GM21360 (cell line): ENCODE data around the gene PNLIP.

Source experiments
- ATAC-seq: cut with Tn5 transposase; IDR thresholded peaks from one replicate; pipeline ENCODE4 v1.9.1; 2021; ENCODE audit warnings: mild to moderate bottlenecking, moderate library complexity; ENCODE audit not compliant: unreplicated experiment

The PNLIP gene

GRCh38 chr10:116567335-116567734, 21.6 kb downstream of the PNLIP start:
- no peak for ATAC-seq

GRCh38 chr10:116574797-116575196, 29.1 kb downstream of the PNLIP start:
- no peak for ATAC-seq

GRCh38 chr10:116587878-116588591, 42.3 kb downstream of the PNLIP start:
- no peak for ATAC-seq

- no peak for ATAC-seq
Measured at GRCh38 chr10:116588995-116589394, 43.3 kb downstream of the PNLIP start.

GRCh38 chr10:116589926-116590325, 44.2 kb downstream of the PNLIP start:
- no peak for ATAC-seq

GRCh38 chr10:116590590-116591444, 45.1 kb downstream of the PNLIP start, which contains the start of gene PNLIPRP1:
PNLIPRP1 (plus strand) TSS chr10:116590959; CDS start chr10:116591130, 171 bp downstream.
- ATAC-seq, result no peak

GRCh38 chr10:116593139-116593740, 47.5 kb downstream of the PNLIP start:
- no peak for ATAC-seq

- ATAC-seq, result no peak
Measured at GRCh38 chr10:116594525-116595035, 48.8 kb downstream of the PNLIP start.

- no peak for ATAC-seq
Measured at GRCh38 chr10:116596062-116596461, 50.3 kb downstream of the PNLIP start.

- no peak for ATAC-seq
Measured at GRCh38 chr10:116597543-116597942, 51.8 kb downstream of the PNLIP start.

GRCh38 chr10:116598329-116598728, 52.6 kb downstream of the PNLIP start:
- ATAC-seq, result no peak

- ATAC-seq, result no peak
Measured at GRCh38 chr10:116599991-116600390, 54.3 kb downstream of the PNLIP start.

- no peak for ATAC-seq
Measured at GRCh38 chr10:116602648-116603400, 57.1 kb downstream of the PNLIP start.

- ATAC-seq, result no peak
Measured at GRCh38 chr10:116606061-116606483, 60.3 kb downstream of the PNLIP start.

- no peak for ATAC-seq
Measured at GRCh38 chr10:116607336-116607735, 61.6 kb downstream of the PNLIP start.

GRCh38 chr10:116608686-116609594, 63.2 kb downstream of the PNLIP start:
- ATAC-seq, result no peak

GRCh38 chr10:116610443-116611152, 64.9 kb downstream of the PNLIP start:
- no peak for ATAC-seq

GRCh38 chr10:116611153-116611545, 65.4 kb downstream of the PNLIP start:
- no peak for ATAC-seq
